Central memory CD4-positive, alpha-beta T cell (primary cell): ENCODE results near the gene DSCAML1.
"Not testable (repeated sequence)": the region's sequence is repeated elsewhere in the genome, so short reads cannot be mapped to it uniquely, and the experiment has no call there.

Experiments
- DNase-seq: peaks from one replicate; pipeline ENCODE4 v3.0.0; 2022

The DSCAML1 gene

DNA sequence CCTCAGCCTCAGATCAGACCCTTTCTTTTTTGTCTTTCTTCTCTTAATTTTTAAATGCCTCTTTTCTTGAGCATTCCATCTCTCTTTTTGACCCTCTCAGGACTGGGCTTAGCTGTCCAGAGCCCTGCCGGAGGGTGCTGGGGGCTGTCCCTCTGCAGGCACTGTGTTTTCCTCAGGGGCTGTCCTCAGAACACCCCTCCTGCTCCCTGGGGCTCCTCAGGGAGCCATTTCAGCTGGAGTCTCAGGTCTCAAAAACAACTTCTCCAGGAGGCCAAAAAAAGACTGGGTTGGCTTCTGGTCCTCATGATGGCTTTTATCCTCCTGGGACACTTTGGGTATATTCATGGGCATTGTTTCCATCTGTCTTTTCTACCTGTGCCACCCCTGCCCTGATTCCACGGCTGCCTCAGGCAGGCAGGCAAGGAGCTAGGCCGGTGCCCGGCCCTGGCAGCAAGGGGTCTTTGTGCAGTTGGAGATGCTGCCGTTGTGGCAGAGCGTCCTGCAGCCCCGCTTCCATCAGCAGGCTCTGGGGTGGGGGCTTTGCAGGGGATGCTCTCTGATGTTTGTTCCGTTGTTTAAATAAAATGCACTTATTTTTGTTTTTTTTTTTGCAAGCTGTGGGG lies 384.3 kb downstream of the DSCAML1 start:
- no peak for DNase-seq

DNA sequence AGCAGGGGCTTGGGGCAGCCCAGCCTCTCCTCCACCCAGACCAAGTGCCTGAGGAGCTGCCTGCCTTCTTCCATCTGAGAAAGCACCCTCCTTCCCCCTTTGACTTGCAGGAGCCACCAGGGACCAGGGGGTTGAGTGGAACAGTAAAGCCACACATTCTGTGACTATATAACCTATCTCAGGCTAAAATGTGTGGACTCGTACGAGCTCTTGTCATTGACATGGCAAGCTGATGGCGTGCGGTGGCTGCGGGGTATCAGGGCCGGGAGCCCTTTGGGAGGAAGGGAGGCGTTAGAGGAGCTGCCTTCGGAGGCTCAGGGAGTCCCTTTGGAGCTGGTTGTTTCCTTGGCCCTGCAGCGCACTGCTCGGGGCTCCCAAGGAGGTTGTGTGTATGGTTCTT lies 384.8 kb downstream of the DSCAML1 start:
- no peak for DNase-seq

- no peak for DNase-seq
Observed at GRCh38 chr11:117411736-117412135, 385.3 kb downstream of the DSCAML1 start.

DNA sequence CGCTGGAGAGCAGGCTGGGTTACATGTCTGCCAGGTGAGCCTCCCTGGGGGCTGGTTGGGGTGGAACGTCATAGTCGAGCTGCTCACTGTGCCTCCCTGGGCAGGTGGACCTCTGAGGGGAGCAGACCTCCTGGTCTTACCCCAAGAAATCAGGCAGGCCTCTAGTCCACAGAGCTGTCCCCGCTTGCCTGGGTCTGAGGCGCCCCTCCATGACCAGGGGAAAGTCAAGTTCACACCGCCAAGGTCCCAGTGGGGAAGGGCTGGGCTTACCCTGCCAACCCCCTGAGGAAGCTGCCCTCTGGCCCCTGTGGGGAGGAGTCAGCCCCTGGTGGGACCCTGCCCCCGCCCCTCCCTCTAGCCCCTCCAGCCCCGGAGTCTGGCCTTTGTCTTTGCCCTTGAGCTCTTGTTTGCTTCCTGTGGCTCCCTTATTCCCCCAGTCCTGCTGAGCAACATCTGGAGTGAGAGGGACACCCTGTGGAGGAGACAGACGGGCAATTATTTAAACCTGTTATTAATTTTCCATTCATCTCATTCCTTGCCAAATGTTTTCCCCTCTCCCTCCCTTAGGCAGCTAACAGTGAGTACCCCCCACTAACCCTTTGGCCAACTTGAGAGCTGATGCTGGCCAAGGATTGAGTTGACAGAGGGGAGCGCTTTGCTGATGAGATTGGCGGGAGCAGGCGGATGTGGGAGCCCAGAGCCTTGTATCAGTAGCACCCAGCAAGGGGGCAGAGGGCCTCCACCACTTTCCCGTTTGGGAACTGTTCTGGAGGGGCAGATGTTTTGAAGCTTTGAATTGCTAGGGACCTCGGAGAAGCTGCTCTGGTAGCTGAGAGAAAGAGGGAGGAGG lies 385.9 kb downstream of the DSCAML1 start:
- no peak for DNase-seq

DNA sequence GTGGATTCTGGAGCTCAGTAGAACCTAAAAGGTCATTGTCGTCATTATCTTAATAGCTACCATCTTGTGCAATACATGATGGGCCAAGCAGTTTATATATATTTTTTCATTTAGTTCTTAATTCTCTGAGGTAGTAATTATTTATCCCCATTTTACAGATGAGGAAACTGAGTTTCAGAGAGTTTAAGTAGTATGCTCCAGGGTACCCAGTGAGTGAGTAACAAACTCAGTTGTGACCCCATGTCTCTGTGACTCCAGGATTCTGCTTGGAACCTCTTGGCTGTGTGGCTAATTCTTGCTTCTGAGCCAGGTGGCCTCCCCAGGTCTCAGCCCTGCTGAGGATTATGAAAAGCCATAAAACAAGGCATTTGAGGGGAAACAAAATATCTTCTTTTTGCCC lies 386.8 kb downstream of the DSCAML1 start:
- no peak for DNase-seq

DNA sequence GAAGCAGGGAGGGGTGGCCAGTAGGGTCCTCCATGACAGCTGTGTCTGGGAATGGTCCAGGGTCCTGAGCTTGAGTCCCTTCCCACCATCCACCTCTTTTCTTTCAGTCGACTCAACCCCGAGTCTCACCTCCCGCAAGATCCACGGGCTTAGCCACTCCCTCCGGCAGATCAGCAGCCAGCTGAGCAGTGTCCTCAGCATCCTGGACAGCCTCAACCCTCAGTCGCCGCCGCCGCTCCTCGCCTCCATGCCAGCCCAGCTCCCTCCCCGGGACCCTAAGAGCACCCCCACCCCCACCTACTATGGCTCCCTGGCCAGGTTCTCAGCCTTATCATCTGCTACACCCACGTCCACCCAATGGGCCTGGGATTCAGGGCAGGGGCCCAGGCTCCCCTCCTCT lies 387.5 kb downstream of the DSCAML1 start:
- no peak for DNase-seq

DNA sequence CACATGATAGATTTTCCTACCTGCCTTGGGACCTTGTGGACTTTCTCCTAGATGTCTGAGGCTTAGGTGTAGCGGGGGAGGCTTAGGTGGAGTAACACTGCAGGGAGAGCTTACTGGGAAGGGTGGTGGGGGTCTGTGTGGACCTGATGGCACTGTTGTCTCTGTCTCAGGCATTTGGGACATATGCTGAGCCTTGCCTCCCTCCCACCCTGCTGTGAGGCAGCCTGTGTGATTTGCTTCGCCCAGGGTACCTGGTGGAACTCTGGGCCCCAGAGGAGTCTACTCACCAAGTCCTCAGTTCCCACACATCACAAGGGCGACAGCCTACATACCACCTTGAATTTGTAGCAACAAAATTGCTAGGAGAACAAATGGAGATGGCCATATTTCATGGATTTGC lies 388.7 kb downstream of the DSCAML1 start:
- DNase-seq = no peak

- DNase-seq = no peak
Observed at GRCh38 chr11:117407016-117407415, 390.0 kb downstream of the DSCAML1 start.

GRCh38 chr11:117405898-117406297 lies 391.1 kb downstream of the DSCAML1 start:
- not testable (repeated sequence) for DNase-seq

- not testable (repeated sequence) for DNase-seq
Observed at GRCh38 chr11:117399100-117399840, 397.7 kb downstream of the DSCAML1 start.

DNA sequence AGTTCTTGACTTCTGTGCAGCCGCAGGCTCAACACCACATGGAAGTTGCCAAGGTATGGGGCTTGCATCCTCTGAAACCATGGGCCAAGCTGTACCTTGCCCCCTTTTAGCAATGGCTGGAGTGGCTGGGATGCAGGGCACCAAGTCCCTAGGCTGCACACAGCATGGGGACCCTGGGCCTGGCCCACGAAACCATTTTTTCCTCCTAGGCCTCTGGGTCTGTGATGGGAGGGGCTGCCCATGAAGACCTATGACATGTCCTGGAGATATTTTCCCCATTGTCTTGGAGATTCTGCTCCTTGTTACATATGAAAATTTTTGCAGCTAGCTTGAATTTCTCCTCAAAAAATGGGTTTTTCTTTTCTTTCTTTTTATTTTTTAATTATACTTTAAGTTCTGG lies 398.4 kb downstream of the DSCAML1 start:
- DNase-seq = not testable (repeated sequence)

- no peak for DNase-seq
Observed at GRCh38 chr11:117396970-117397369, 400.0 kb downstream of the DSCAML1 start.

- DNase-seq = no peak
Observed at GRCh38 chr11:117395476-117395875, 401.5 kb downstream of the DSCAML1 start.

DNA sequence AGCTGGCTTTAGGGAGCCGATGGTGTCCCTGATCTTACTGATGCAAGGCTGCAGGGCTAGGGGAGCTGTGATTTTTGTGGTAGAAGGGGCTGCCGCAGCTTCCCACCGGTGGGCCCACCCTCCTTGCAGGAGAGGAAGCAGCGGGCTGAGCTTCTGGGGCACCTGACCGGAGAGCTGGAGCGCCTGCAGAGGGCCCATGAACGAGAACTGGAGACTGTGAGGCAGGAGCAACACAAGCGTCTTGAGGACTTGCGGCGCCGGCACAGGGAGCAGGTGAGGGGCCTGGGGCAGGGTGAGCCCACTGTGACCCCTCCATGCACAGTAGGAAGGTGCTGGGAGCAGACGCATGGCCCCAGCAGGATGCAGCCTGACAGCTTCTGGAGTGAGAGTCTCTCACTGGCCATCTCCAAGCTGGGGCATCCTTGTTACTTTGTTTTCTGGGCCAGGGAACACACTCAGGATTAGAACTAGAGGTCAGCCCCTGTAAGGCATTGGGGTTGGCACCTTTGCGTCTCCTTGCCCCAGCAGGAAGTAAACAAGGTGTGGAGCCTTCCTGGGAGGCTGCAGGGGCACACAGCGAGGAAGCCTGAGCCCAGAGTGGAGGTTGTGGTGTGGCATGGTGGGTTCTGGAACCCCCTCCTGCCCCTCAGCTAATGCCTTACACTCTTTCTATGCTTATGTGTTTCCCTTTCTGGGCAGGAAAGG lies 402.6 kb downstream of the DSCAML1 start:
- DNase-seq = no peak

- no peak for DNase-seq
Observed at GRCh38 chr11:117392979-117393378, 404.0 kb downstream of the DSCAML1 start.

GRCh38 chr11:117392001-117392690 lies 404.9 kb downstream of the DSCAML1 start:
- no peak for DNase-seq

DNA sequence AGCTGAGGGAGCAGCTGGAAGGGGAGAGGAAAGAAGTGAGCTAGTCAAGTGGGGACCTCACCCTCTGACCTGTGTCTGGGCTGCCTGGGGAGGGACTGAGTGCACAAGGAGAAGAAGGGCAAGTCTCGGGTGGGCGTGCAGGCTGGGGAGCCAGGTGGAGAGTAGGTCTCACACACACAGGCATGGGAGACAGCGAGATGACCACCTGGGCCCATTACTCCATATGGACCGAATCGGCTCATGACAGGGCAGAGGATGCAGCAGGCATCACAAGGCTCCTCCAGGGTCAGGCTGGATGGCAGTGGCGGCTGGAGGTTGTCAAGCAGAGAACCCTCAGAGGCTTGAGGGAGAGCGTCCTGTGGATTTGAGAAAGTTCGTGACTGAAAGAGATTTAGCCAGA lies 405.8 kb downstream of the DSCAML1 start:
- no peak for DNase-seq

GRCh38 chr11:117390743-117391142 lies 406.3 kb downstream of the DSCAML1 start:
- no peak for DNase-seq

GRCh38 chr11:117387992-117388755 lies 408.8 kb downstream of the DSCAML1 start:
- DNase-seq = no peak

DNA sequence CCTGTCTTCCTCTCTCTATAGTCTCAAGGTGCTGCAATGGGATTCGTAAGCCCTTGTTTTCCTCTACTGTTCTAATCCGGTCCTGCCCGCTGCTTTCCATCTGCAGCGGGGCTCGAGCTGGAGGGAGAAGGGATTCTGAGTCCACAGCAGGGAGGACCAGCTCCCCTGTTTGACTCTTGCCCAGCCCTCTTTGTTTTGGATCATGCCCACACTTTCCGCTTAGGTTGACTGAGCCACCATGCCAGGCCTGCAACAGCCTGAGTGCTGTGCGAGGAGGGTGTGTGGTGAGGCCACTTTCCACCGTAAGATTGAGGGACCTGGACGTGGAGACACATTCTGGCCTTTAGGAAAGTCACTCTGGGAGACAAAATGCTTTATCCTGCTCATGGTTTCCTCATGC lies 411.1 kb downstream of the DSCAML1 start:
- no peak for DNase-seq

GRCh38 chr11:117385471-117385870 lies 411.5 kb downstream of the DSCAML1 start:
- no peak for DNase-seq

GRCh38 chr11:117384045-117384444 lies 413.0 kb downstream of the DSCAML1 start:
- DNase-seq = no peak
